ENCODE data around the gene SLF1.
A peak's percentile ranks its signal among the peaks of the same experiment; 100 is the strongest.
"Not testable (repeated sequence)": the region's sequence is repeated elsewhere in the genome, so short reads cannot be mapped to it uniquely, and the experiment has no call there.

The SLF1 gene

DNA sequence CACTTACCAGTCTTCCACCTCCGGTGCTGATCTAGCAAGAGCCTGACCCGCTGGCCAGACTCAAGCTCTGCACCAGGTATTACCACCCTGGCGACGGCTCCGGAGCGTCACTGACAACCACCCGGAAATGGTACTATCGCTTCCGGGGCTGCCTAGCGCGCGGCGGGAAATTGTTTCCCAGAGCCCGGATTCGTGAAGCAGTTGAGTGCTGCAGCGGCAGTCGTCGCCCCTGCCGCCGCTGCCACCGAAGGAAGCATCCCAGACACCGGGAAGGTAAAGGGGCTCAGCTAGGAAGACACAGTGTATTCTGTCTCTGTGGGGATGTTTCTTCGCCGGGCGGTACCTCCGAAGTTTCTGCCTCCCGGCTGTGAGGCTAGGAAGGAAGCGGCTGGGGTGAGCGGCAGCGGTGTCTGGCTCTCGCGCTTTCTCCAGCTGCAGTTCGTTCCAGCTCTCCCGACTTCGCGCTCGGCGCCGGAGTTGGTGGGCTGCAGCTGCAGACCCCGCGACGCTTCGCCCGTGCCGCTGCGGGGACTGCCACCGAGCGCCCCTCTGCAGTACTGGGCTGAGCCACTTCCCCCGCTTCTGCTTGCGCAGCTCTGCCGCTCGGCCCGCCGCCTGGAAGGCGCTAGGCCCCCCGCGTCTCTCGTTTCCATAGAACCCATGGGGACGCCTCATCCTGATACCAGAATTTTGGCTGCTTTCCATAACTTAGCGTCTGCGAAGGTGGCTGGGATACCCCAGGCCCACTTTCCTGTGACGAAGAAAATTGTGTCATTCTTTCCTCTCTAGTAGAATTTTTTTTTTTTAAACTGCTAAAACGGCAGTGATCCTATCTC, at the start of gene SLF1, which contains the start of gene KIAA0825:
SLF1 (plus strand) TSS at position 177 of the 836 bp plus-strand sequence. CDS start 10,142 bp downstream, outside the sequence.
KIAA0825 (minus strand) TSS at position 112 of the 836 bp plus-strand sequence. CDS start 81,478 bp downstream, outside the sequence.
- DNase-seq (ENCODE audit: low read depth, low spot score), result peak; percentile 73

DNA sequence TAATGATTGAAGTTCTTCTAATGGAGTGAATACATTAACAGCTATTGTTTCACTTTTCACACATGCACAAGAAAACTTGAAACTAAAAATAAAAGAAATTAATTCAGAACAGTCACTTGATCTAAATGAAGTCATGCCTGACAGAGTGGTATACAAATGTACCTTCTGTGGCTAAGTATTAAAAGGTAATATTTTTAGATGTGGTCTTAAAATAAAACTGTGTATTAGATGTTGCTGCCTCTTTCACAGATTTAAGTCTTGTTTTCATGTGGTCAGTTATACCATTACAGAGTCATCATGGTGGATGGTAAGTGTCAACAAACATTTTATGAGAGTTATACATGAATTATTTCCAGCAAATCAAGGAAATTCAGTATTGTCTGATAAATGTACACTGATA, 47.1 kb upstream of the SLF1 start:
- DNase-seq (ENCODE audit: low read depth, low spot score), result no peak

DNA sequence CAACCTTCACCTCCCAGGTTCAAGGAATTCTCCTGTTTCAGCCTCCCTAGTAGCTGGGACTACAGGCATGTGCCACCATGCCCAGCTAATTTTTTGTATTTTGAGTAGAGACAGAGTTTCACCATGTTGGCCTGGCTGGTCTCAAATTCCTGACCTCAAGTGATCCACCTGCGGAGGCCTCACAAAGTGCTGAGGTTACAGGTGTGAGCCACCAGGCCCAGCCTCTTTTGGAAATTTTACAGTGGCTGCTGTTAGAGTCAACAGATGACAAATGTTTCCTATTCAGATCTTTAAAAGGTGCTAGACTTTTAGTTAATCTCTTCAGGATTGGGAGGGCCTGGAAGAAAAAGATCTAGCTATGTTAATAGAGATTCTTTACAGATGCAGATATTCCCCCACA, 45.1 kb upstream of the SLF1 start:
- DNase-seq (ENCODE audit: low read depth, low spot score), result not testable (repeated sequence)

DNA sequence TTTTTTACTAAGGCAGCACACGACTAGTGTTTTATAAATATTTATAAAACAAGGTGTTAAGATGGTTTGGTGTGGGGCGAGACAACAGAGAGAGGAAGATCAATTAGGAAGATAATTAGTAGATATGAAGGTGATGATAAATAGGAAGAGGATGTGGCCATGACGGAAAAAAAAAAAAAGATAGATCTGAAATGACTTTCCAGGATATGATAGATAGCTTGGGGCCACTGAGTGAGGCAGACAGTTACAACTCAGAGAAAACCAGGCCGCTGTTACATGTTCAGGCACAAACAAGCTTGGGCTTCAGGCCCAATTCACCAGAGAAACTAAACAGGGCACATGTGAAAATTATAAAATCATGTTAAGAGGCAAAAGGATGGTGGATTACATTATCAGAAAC, 43.3 kb upstream of the SLF1 start:
- DNase-seq (ENCODE audit: low read depth, low spot score), result no peak

DNA sequence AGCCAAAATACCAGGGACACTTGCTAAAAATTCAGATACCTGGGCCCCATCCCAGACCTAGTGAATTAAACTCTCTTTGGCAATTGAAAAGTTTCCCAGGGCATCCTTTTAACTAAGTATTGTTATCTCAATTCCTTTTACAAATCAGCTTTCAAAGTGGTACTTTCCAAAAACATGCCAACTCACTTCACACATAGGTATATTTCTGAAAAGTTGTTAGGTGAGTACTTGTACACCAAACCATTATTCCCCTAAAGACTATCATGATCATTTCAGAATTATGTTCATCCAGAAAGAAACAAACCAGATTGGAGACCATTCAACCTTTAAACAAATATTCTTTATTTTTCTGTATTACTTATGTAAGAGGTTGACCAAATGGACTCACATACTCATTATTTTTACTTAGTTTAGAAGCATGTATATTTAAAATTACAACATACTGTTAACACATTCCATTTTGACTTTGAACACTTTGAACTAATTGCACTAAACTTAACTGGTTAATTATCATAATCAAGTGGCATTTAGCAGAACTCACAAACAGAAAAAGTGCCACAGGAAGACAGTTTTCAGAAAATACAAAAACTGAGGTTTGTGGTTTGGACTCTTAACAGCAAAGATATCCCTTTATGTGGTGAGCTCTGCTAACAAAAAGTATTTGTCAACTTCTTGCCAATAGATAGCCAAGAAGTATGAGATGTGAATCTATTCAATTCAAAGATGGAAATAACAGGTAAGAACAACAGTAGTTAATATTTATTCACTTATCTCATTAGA, 40.8 kb upstream of the SLF1 start:
- DNase-seq (ENCODE audit: low read depth, low spot score), result no peak

DNA sequence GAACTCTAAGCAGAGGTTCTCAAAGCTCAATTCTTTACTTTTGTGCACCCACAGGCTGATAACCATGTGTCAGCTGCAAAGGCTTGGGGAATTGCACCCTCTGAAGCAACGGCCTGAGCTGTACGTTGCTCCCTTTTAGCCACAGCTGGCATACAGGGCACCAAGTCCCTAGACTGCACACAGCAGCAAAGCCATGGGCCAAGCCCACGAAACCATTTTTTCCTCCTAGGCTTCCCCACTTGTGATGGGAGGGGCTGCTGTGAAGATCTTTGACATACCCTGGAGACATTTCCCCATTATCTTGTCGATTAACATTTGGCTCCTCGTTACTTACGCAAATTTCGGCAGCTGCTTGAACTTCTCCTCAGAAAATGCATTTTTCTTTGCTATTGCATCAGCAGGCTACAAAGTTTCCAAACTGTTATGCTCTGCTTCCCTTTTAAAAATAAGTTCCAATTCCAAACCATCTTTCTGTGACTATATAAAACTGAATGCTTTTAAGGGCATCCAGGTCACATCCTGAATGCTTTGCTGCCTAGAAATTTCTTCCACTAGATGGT, 23.1 kb upstream of the SLF1 start:
- DNase-seq (ENCODE audit: low read depth, low spot score), result no peak

DNA sequence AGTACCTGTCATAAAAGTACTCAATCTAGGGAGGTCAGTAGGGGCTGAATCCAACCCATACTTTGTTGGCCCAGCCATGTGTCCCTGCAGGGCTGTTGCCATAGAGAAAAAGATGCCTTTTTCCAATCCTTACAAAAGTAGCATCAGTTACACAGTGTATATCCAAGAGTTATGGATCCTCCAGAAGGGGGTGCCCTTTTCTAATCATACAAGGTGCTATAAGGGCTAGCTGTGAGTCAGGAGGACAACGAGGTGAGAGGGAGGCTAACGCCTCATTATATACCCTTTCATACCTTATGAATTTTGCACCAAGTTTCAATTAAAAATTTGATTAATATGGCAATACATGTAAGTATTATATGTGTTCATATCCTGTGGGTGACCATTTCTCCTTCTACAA, 4.9 kb upstream of the SLF1 start:
- DNase-seq (ENCODE audit: low read depth, low spot score), result no peak

DNA sequence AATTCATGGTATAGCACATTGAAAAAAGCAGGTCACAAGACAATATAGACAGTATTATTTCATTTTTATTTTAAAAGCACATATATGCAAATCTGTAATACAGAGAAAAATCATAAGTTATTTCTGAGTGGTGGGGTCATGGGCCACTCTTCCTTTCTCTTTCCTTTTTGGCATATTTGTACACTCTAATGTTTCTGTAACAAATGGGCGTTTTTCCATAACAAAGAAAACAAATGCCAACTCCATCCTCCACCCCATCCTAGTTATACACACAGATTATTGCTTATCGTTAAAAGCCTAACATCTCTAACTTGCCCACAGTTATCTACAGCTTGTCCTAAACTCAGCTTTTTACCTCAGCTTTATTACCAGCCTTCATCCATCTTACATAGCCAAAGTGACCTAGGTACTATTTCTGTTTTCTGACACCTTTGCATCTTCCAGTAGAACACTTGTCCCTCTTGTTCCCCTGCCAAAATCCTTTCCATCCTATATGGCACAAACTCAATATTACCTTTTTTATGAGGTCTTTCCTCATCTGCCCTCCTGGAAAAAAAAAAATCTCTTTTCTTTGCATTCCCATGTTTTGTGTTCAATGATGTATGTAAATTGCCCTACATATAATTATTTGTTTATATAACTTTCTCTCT, 4.2 kb upstream of the SLF1 start:
- no peak for DNase-seq (ENCODE audit: low read depth, low spot score)

DNA sequence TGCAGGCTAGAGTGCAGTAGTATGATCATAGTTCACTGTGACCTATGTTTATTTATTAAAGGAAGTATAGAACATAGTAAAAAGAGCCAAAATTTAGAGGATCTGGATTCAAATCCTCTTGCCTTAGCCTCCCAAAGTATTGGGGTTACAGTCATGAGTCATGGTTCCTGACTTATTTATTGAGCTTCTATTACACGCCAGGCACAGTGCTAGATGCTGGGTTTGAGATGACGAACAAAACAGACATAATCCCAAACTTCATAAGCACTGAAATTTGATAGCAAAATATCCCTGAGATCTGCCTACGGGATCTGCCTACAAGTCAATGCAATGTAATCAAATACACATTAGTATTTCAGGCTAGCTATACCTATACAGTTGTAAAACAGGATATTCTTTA, 2.6 kb upstream of the SLF1 start:
- DNase-seq (ENCODE audit: low read depth, low spot score), result no peak

DNA sequence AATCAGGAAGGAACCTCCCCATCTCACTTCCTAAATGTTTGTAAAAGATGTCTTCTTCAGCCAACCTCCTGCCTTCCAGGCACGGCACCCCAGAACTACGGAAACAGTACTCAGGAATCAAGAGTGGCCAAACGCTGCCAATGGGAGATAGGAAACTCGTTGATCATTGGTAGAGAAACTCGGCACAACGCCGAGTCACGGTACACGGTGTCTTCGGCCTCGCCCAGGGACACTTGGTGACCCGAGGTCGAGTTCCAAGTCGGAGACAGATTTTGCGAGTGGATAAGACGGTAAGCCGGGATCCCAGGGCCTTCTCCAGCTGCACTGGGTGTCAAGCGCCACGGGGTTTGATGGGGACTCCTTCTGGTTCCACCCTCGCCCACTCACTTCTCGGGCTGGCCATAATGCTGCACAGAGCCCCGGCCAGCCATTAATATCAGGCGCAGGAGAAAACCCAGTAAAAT, 408 bp upstream of the SLF1 start:
- no peak for DNase-seq (ENCODE audit: low read depth, low spot score)

DNA sequence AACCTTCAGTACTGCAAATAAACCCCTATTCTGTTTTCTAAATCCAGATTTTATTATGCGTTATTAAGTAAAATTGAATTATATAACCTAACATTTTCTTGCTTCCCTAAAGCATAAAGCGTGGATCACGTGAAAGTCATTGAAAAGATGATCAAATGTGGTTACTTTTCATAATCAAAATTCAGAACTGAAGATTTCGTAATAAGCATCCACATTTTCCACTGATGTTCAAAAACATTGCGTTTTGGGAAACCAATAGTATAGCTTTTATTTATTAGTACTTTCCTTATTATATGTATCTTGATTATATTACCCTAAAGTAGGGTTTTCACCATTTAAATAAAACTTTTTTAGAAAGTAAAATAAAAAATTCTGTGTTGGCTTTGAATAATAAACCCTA, 1.8 kb downstream of the SLF1 start:
- DNase-seq (ENCODE audit: low read depth, low spot score), result no peak

DNA sequence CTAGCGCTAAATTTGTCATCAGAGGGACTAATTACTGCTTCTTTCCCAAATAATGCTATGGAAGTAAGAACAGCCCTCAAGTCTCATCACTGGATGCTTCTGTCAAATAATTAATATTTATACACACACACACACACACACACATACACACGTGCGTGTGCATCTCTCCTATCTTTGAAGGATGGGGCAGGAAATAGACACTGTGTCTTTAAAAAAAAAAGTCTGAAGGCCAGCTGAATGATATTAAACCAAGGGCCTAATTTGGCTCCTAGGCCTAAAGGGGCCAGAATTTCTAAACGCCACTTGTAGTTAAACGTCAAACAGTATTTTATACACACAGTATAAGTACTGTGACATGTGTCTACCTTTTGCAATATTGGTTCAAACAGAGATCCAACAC, 3.3 kb downstream of the SLF1 start:
- DNase-seq (ENCODE audit: low read depth, low spot score), result no peak

DNA sequence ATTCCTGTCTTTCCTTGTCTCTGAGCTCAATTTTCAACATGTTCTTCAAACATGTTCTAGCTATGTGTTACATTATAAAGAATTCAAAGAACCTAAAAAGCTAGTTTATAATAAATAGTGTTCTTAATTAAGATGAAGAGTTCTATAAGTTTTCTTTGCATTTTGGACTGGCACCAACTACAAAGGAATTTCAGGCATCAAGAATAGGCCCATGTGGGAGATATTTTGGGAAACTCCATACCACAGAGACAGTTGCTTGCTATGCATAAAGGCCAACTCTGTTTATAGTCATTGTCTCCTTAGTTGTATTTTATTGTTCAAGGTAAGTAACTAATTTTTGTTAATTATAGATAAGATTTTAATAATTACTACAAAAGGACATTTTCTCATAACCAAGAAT, 4.5 kb downstream of the SLF1 start:
- no peak for DNase-seq (ENCODE audit: low read depth, low spot score)

DNA sequence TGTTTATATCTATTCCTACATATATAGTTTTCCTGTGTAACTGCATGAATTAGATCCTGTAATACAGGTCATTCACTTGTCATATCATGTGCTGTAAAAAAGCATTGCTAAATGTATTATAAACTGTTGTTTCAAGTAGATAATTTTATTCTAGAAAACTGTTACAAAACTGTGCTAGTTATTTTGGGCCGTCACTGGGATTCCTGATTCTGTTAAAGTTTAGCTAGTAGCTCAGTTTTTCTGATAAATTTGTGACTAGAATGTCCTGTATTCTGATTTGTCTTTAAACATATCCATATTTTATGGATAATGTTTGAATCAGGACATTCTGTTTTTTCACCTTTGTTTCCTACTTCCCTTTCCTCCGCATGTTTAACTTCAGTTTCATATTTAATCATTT, 5.4 kb downstream of the SLF1 start:
- no peak for DNase-seq (ENCODE audit: low read depth, low spot score)

DNA sequence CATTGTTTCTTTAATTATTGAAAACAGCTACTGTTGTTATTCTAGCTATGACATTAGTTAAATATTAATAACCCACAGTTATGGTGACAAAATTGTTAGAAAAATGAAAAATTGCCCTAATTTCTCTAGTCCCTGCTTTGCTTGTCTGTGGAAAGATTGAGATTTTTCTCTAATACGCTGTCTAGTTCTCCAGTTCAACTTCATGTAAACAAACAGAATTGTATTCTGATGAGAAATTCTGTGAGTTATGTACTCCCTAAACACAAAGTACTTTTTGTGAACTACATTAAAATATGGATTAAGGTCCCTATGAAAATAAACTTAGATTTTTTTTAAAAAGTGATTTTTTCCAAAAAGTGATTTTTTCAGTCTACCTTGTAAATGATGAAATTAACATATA, 8.7 kb downstream of the SLF1 start:
- no peak for DNase-seq (ENCODE audit: low read depth, low spot score)

DNA sequence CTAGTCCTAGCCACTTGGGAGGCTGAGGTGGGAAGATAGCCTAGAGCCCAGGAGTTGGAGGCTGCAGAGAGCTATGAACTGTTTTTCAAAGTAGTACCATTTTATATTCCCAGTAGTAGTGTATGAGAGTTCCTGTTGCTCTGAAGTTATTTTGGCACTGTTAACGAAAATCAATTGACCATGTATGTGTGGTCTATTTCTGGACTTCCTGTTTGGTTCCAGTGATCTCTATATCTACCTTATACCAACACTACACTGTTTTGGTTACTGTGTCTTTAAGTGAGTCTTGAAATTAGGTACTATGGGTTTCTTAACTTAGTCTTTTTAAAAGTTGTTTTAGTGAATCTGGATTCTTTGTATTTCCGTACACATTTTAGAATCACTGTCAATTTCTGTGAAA, 13.6 kb downstream of the SLF1 start:
- no peak for DNase-seq (ENCODE audit: low read depth, low spot score)

DNA sequence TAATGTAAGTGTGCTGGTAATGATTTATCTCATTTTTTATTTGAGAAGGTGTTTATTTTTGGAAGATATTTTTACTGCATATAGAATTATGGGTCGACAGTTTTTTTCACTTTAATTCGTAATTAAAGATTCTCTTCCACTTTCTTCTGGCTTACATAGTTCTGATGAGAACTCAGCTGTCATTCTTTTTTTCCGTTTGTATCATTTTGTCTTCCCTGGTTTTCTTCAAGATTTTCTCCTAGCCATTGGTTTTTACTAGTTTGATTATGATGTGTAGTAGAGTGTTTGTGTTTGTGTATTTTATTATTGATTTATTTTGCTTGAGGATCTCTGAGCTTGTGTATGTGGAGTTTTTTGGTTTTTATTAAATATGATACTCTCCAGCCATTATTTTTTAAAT, 21.7 kb downstream of the SLF1 start:
- no peak for DNase-seq (ENCODE audit: low read depth, low spot score)

DNA sequence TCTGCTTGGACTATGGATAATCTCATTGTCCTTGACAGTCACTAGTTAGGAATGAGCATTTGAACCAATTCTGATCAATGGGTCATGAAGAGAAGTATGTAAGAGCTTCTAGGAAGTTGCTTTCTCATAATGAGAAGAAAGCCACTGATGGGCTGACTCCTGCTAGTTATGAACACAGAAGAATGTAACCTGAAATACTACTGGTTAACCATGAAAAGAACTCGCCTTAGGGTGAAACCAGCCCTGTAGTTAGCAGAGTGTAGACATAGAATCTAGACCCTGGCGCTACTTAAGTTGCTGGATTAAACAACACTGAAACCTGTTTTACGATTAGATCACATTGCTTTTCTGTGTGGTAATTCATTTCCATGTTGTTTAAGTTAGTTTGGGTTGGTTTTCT, 26.6 kb downstream of the SLF1 start:
- no peak for DNase-seq (ENCODE audit: low read depth, low spot score)

DNA sequence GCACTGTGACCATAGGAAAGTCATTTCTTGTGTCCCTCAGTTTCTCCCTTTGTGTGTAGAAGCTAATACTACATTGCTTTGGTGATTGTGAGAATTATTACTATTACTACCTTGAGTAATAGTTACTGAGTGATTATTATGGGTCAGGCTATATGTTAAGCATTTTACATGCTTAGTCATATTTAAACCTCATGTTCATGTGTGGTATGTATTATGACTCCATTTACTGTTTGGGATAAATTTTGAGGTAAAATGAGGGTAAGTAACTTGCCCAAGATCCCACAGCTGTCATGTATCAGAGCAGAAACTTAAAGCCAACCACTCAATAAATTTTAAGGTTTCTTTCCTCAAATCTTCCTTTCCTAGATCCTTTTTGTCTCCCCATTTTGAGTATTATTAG, 28.3 kb downstream of the SLF1 start:
- DNase-seq (ENCODE audit: low read depth, low spot score), result no peak

DNA sequence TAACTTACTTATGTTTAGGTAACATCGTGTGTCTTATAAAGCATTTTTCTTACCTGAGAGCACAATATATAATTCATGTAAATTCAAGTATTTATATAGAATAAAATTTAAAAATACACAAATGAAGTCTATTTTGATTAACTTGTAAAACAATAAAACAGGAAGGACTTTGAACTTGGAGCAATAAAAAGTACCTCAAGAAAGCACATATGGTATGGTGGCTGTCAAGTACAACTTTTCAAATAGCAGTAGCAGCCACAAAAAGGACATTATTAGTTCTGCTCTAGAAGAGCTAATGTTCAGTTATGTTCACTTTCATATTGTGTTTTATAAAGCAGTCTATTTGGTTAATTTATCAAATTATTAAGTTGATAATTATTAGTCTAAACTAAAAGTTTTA, 31.4 kb downstream of the SLF1 start:
- no peak for DNase-seq (ENCODE audit: low read depth, low spot score)

DNA sequence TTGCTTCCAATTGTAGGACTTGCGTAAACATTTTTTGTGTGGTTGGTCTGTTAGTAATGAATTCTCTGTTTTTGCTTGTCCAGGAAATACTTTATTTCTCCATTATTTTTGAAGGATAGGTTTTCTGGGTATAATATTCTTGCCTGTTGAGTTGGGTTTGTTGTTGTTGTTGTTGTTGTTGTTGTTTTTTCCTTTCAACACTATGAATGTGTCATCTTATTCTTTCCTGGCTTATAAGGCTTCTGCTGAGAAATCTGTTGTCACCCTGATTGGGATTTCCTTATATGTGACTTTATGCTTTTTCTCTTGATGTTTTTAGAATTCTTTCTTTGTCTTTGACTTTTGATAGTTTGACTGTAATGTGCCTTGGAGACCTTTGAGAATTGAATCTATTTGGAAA, 39.8 kb downstream of the SLF1 start:
- DNase-seq (ENCODE audit: low read depth, low spot score), result no peak

DNA sequence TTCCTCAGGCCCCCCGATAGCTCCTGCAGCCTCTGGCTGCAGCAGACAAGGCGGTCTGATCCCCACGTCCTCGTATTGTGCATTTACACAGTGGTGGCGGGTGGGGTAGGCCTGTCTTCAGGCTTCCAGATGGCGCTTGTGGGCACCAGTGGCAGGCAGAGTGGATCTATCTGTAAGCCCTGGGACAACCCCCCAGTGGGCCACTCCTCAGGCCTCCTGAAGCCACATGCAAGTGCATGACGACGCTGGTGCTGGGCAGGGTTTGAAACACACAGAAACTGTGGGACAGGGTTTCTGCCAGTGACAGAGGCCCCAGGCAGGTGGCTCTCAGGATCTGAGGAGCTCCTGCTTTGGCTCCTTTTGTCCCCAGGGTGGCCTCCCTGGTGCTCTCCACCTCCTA, 42.0 kb downstream of the SLF1 start:
- DNase-seq (ENCODE audit: low read depth, low spot score), result no peak
